ENCODE results near the gene FILIP1L. TPM values are rescaled to one million over a fixed set of nuclear protein-coding genes. Genes with fewer than 3 reads are reported as not detected.

FILIP1L gene
- total and polyA plus RNA-seq, 4 donors: 4.8 to 18.7 (median 6.7) TPM

DNA sequence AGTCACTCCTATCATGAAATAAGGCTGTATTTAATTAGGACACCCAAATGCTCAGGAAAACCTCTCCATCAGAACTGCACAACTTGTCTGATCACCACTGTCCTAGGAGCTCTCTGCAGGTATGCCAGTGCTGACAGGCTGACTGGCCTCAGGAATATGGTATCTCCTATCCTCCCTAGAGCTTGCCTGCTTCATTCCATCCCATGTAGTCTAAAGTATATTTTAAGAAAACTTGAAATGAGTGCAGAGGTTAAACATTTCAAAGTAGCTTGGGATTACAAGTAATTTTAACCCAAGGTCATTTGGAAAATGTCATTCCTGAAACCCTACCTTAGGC, 23.7 kb downstream of the FILIP1L start:
- Histone ChIP-seq H3K9me3 (ENCODE audit: control insufficient read depth, insufficient read depth, low read length) (no peaks in the 10 kb centered on the region), H3K4me3 (ENCODE audit: low read depth, low read length) (no peak overlapping the region), H3K27ac (ENCODE audit: low read depth, low read length) (no peak overlapping the region), H3K4me1 (ENCODE audit: control insufficient read depth, insufficient read depth, low read length) (no peaks in the 10 kb centered on the region), H3K36me3 (ENCODE audit: control insufficient read depth, insufficient read depth, low read length) (no peaks in the 10 kb centered on the region), H3K27me3 (ENCODE audit: control insufficient read depth, insufficient read depth, low read length) (no peaks in the 10 kb centered on the region)
- DNase-seq (ENCODE audit: low read depth in 4 of 6, low spot score in 6 of 6): no peak

GRCh38 chr3:100089812-100090668, 24.3 kb downstream of the FILIP1L start:
- Histone ChIP-seq H3K4me1 (ENCODE audit: control insufficient read depth, insufficient read depth, low read length) (no peaks in the 10 kb centered on the region), H3K9me3 (ENCODE audit: control insufficient read depth, insufficient read depth, low read length) (no peaks in the 10 kb centered on the region), H3K4me3 (ENCODE audit: low read depth, low read length) (no peak overlapping the region), H3K36me3 (ENCODE audit: control insufficient read depth, insufficient read depth, low read length) (no peaks in the 10 kb centered on the region), H3K27ac (ENCODE audit: low read depth, low read length) (no peak overlapping the region), H3K27me3 (ENCODE audit: control insufficient read depth, insufficient read depth, low read length) (no peaks in the 10 kb centered on the region)
- DNase-seq (ENCODE audit: low read depth in 4 of 6, low spot score in 6 of 6): no peak
- 69% methylated on average over 3 of the region's 7 CpGs for WGBS (ENCODE audit: insufficient coverage)

GRCh38 chr3:100088735-100089368, 25.4 kb downstream of the FILIP1L start:
- H3K36me3 ChIP-seq (ENCODE audit: control insufficient read depth, insufficient read depth, low read length): no peaks in the 10 kb centered on the region
- no peak overlapping the region for H3K4me3 ChIP-seq (ENCODE audit: low read depth, low read length)
- no peaks in the 10 kb centered on the region for H3K27me3 ChIP-seq (ENCODE audit: control insufficient read depth, insufficient read depth, low read length)
- no peaks in the 10 kb centered on the region for H3K9me3 ChIP-seq (ENCODE audit: control insufficient read depth, insufficient read depth, low read length)
- WGBS (ENCODE audit: insufficient coverage): no CpG with 5 or more reads among the region's 2 CpGs
- H3K27ac ChIP-seq (ENCODE audit: low read depth, low read length): no peak overlapping the region
- no peaks in the 10 kb centered on the region for H3K4me1 ChIP-seq (ENCODE audit: control insufficient read depth, insufficient read depth, low read length)
- no peak for DNase-seq (ENCODE audit: low read depth in 4 of 6, low spot score in 6 of 6)

GRCh38 chr3:100087198-100087597, 27.1 kb downstream of the FILIP1L start:
- H3K4me1 ChIP-seq (ENCODE audit: control insufficient read depth, insufficient read depth, low read length): no peaks in the 10 kb centered on the region
- H3K4me3 ChIP-seq (ENCODE audit: low read depth, low read length): no peak overlapping the region
- no peaks in the 10 kb centered on the region for H3K9me3 ChIP-seq (ENCODE audit: control insufficient read depth, insufficient read depth, low read length)
- peak in 2 of 6 donors; percentile 23 for DNase-seq (ENCODE audit: low read depth in 4 of 6, low spot score in 6 of 6)
- H3K36me3 ChIP-seq (ENCODE audit: control insufficient read depth, insufficient read depth, low read length): no peaks in the 10 kb centered on the region
- no peak overlapping the region for H3K27ac ChIP-seq (ENCODE audit: low read depth, low read length)
- H3K27me3 ChIP-seq (ENCODE audit: control insufficient read depth, insufficient read depth, low read length): no peaks in the 10 kb centered on the region

DNA sequence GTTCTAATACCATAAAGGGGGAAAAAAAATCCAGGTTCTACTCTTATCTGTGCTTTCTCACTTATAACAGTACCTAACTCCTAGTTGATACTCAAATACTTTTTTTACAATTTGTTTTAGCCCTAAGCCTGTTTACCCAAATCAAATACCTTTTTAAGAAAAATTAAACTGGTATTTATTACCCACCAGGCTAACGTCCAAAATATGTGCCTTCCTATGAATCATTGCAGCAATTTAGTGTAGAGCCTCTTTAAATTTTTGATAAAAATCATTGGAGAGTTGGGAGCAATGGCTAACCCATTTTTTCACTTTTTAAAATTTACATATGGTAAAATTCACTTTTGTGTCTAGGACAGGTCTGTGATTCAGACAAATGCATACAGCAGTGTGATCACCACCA, 27.9 kb downstream of the FILIP1L start:
- DNase-seq (ENCODE audit: low read depth in 4 of 6, low spot score in 6 of 6): no peak
- no CpG with 5 or more reads among the region's 1 CpG for WGBS (ENCODE audit: insufficient coverage)
- no peaks in the 10 kb centered on the region for H3K9me3 ChIP-seq (ENCODE audit: control insufficient read depth, insufficient read depth, low read length)
- no peaks in the 10 kb centered on the region for H3K4me1 ChIP-seq (ENCODE audit: control insufficient read depth, insufficient read depth, low read length)
- H3K27ac ChIP-seq (ENCODE audit: low read depth, low read length): no peak overlapping the region
- H3K27me3 ChIP-seq (ENCODE audit: control insufficient read depth, insufficient read depth, low read length): no peaks in the 10 kb centered on the region
- H3K4me3 ChIP-seq (ENCODE audit: low read depth, low read length): no peak overlapping the region
- no peaks in the 10 kb centered on the region for H3K36me3 ChIP-seq (ENCODE audit: control insufficient read depth, insufficient read depth, low read length)

- Histone ChIP-seq H3K4me1 (ENCODE audit: control insufficient read depth, insufficient read depth, low read length) (no peaks in the 10 kb centered on the region), H3K27me3 (ENCODE audit: control insufficient read depth, insufficient read depth, low read length) (no peaks in the 10 kb centered on the region), H3K9me3 (ENCODE audit: control insufficient read depth, insufficient read depth, low read length) (no peaks in the 10 kb centered on the region), H3K36me3 (ENCODE audit: control insufficient read depth, insufficient read depth, low read length) (no peaks in the 10 kb centered on the region), H3K27ac (ENCODE audit: low read depth, low read length) (no peak overlapping the region), H3K4me3 (ENCODE audit: low read depth, low read length) (no peak overlapping the region)
- no peak for DNase-seq (ENCODE audit: low read depth in 4 of 6, low spot score in 6 of 6)
- 100% methylated on average over 1 of the region's 7 CpGs for WGBS (ENCODE audit: insufficient coverage)
These were observed 30.0 kb downstream of the FILIP1L start for GRCh38 chr3:100084100-100084806.

DNA sequence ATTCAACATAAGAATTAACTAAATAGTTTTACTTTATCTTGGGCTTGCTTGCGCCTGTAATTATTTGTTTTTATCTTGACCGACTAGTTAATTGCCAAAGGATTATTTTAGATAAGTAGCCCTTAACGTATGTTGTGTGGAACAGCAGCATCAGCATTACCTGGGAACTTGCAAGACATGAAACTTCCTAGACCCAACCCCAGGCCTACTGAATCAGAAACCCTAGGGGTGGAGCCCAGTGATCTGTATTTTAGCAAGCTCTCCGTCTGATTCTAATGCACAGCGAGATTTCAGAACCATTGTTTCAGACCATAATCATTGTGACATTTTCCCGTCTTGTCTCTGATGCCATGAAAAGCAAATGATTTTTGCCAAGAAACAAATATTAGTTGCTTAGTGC, 31.1 kb downstream of the FILIP1L start:
- Histone ChIP-seq H3K36me3 (ENCODE audit: control insufficient read depth, insufficient read depth, low read length) (no peaks in the 10 kb centered on the region), H3K4me3 (ENCODE audit: low read depth, low read length) (no peak overlapping the region), H3K27me3 (ENCODE audit: control insufficient read depth, insufficient read depth, low read length) (no peaks in the 10 kb centered on the region), H3K4me1 (ENCODE audit: control insufficient read depth, insufficient read depth, low read length) (no peaks in the 10 kb centered on the region), H3K27ac (ENCODE audit: low read depth, low read length) (no peak overlapping the region), H3K9me3 (ENCODE audit: control insufficient read depth, insufficient read depth, low read length) (no peaks in the 10 kb centered on the region)
- 100% methylated on average over 2 of the region's 6 CpGs for WGBS (ENCODE audit: insufficient coverage)
- DNase-seq (ENCODE audit: low read depth in 4 of 6, low spot score in 6 of 6): no peak

GRCh38 chr3:100082714-100083113, 31.6 kb downstream of the FILIP1L start:
- no peaks in the 10 kb centered on the region for H3K4me1 ChIP-seq (ENCODE audit: control insufficient read depth, insufficient read depth, low read length)
- no peak for DNase-seq (ENCODE audit: low read depth in 4 of 6, low spot score in 6 of 6)
- no peaks in the 10 kb centered on the region for H3K27me3 ChIP-seq (ENCODE audit: control insufficient read depth, insufficient read depth, low read length)
- no peak overlapping the region for H3K4me3 ChIP-seq (ENCODE audit: low read depth, low read length)
- H3K27ac ChIP-seq (ENCODE audit: low read depth, low read length): no peak overlapping the region
- no peaks in the 10 kb centered on the region for H3K9me3 ChIP-seq (ENCODE audit: control insufficient read depth, insufficient read depth, low read length)
- no CpG with 5 or more reads among the region's 1 CpG for WGBS (ENCODE audit: insufficient coverage)
- no peaks in the 10 kb centered on the region for H3K36me3 ChIP-seq (ENCODE audit: control insufficient read depth, insufficient read depth, low read length)

DNA sequence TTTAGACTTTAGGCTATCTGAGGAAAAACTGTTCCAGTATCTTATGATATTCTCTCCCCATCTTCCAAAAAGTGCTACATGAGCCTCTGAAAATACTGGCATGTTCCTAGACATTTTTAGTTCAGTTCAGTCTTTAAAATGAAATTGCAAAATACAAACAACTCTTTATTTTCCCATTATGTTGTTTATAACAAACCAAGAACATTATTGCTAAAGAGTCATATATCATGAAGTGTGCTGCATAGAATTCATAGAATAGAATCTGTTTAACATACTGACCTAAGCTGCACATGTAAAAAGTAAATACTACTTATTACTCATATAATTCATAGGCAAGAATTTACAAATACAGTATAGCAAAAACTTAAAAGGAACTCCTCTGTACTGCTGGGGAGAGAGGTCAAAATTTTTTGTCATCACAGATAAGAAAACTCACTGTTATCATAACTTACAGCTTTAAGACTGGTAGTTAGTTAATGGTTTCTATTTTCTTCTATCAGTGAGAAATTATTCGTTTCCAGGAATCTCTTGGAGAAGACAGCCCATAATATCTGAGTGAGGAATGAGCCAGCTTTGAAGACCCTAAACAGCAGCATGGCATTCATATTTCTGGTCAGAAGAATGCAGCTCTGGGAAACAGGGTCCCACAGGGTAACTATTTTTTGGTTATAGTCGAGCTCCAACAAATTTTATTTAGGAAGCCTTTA, 32.2 kb downstream of the FILIP1L start:
- Histone ChIP-seq H3K4me1 (ENCODE audit: control insufficient read depth, insufficient read depth, low read length) (no peaks in the 10 kb centered on the region), H3K9me3 (ENCODE audit: control insufficient read depth, insufficient read depth, low read length) (no peaks in the 10 kb centered on the region), H3K36me3 (ENCODE audit: control insufficient read depth, insufficient read depth, low read length) (no peaks in the 10 kb centered on the region), H3K4me3 (ENCODE audit: low read depth, low read length) (no peak overlapping the region), H3K27me3 (ENCODE audit: control insufficient read depth, insufficient read depth, low read length) (no peaks in the 10 kb centered on the region), H3K27ac (ENCODE audit: low read depth, low read length) (no peak overlapping the region)
- no CpG with 5 or more reads among the region's 2 CpGs for WGBS (ENCODE audit: insufficient coverage)
- DNase-seq (ENCODE audit: low read depth in 4 of 6, low spot score in 6 of 6): no peak
